HEK293 (cell line): ENCODE data around the gene ESPNL.
A peak's percentile ranks its signal among the peaks of the same experiment; 100 is the strongest.

Source experiments
- CTCF ChIA-PET: fragments of 350-600 bp; formaldehyde crosslinking; extraction: SDS; loops from one replicate; lab custom pipeline; 2021; ENCODE audit warnings: antibody characterized with exemption; lab: Yijun Ruan, JAX
- POLR2A ChIA-PET: fragments of 300-600 bp; formaldehyde crosslinking; extraction: SDS; loops from one replicate; lab custom pipeline; 2020; ENCODE audit warnings: antibody characterized with exemption, inconsistent platforms; lab: Yijun Ruan, JAX
- H3K27ac ChIP-seq: fragments of 200-500 bp; sonication (Bioruptor generic); 2 replicates; pipeline ENCODE4 v1.5.1; 2014; ENCODE audit warnings: low read depth, low read length, control low read depth, inconsistent platforms; ENCODE audit errors: extremely low read depth
- H3K36me3 ChIP-seq, 2 experiments: fragments of 200-500 bp in 1 of 2; sonication (Bioruptor generic) in 1 of 2; 1 replicate in 1 of 2; 2 replicates in 1 of 2; pipeline ENCODE4 v1.5.1; 2014 to 2017; ENCODE audit warnings: inconsistent platforms in 2 of 2, low read length in 2 of 2; ENCODE audit not compliant: control insufficient read depth in 2 of 2, insufficient read depth in 1 of 2
- H3K4me1 ChIP-seq: fragments of 200-500 bp; sonication (Bioruptor generic); 2 replicates; pipeline ENCODE4 v1.5.1; 2014; ENCODE audit warnings: mild to moderate bottlenecking, low read length, inconsistent platforms; ENCODE audit not compliant: control insufficient read depth, insufficient read depth
- H3K4me3 ChIP-seq: 2 replicates; pipeline ENCODE4 v1.5.1; 2011; ENCODE audit warnings: low read depth, mild to moderate bottlenecking, control low read depth, low read length, moderate library complexity
- H3K9me3 ChIP-seq: fragments of 200-500 bp; sonication (Bioruptor generic); 2 replicates; pipeline ENCODE4 v1.5.1; 2014; ENCODE audit warnings: low read depth, low read length, inconsistent platforms; ENCODE audit not compliant: control insufficient read depth, insufficient read depth
- GLI4 ChIP-seq: fragments of 450-650 bp; formaldehyde crosslinking; IDR thresholded peaks from 2 replicates; pipeline ENCODE4 v1.5.1; 2016; ENCODE audit warnings: missing biosample characterization, missing genetic modification characterization
- HIC1 ChIP-seq: fragments of 450-650 bp; formaldehyde crosslinking; IDR thresholded peaks from 2 replicates; pipeline ENCODE4 v1.5.1; 2016; ENCODE audit warnings: missing biosample characterization, missing genetic modification characterization
- KLF16 ChIP-seq: fragments of 450-650 bp; formaldehyde crosslinking; IDR thresholded peaks from 2 replicates; pipeline ENCODE4 v1.5.1; 2017; ENCODE audit warnings: missing biosample characterization, missing genetic modification characterization
- KLF9 ChIP-seq: fragments of 450-650 bp; formaldehyde crosslinking; IDR thresholded peaks from 2 replicates; pipeline ENCODE4 v1.5.1; 2016; ENCODE audit warnings: missing biosample characterization, missing genetic modification characterization, low read depth
- MYNN ChIP-seq: fragments of 450-650 bp; formaldehyde crosslinking; IDR thresholded peaks from 2 replicates; pipeline ENCODE4 v1.5.1; 2016; ENCODE audit warnings: missing biosample characterization, missing genetic modification characterization, borderline replicate concordance
- PATZ1 ChIP-seq: fragments of 450-650 bp; formaldehyde crosslinking; IDR thresholded peaks from 2 replicates; pipeline ENCODE4 v1.5.1; 2016; ENCODE audit warnings: missing biosample characterization, missing genetic modification characterization
- ZBTB17 ChIP-seq: fragments of 450-650 bp; formaldehyde crosslinking; IDR thresholded peaks from 2 replicates; pipeline ENCODE4 v1.5.1; 2016; ENCODE audit warnings: missing biosample characterization, missing genetic modification characterization
- ZBTB44 ChIP-seq: fragments of 450-650 bp; IDR thresholded peaks from 2 replicates; pipeline ENCODE4 v1.5.1; 2018; ENCODE audit warnings: missing biosample characterization, mild to moderate bottlenecking, missing genetic modification characterization
- ZBTB6 ChIP-seq: fragments of 450-650 bp; formaldehyde crosslinking; IDR thresholded peaks from 2 replicates; pipeline ENCODE4 v1.5.1; 2017; ENCODE audit warnings: missing biosample characterization, missing genetic modification characterization
- ZEB2 ChIP-seq: fragments of 450-650 bp; formaldehyde crosslinking; IDR thresholded peaks from 2 replicates; pipeline ENCODE4 v1.5.1; 2016; ENCODE audit warnings: missing biosample characterization, missing genetic modification characterization
- ZNF2 ChIP-seq: fragments of 450-650 bp; formaldehyde crosslinking; IDR thresholded peaks from 2 replicates; pipeline ENCODE4 v1.5.1; 2016; ENCODE audit warnings: missing biosample characterization, missing genetic modification characterization
- ZNF518A ChIP-seq: fragments of 450-650 bp; formaldehyde crosslinking; conservative IDR thresholded peaks from 2 replicates; pipeline ENCODE4 v1.5.1; 2016; ENCODE audit warnings: low read depth, missing biosample characterization, missing genetic modification characterization
- ZNF544 ChIP-seq: fragments of 450-650 bp; formaldehyde crosslinking; IDR thresholded peaks from 2 replicates; pipeline ENCODE4 v1.5.0; 2017; ENCODE audit warnings: missing biosample characterization, missing genetic modification characterization
- ZNF580 ChIP-seq: fragments of 450-650 bp; formaldehyde crosslinking; IDR thresholded peaks from 2 replicates; pipeline ENCODE4 v1.5.1; 2016; ENCODE audit warnings: missing biosample characterization, missing genetic modification characterization
- ZNF600 ChIP-seq: fragments of 450-650 bp; formaldehyde crosslinking; IDR thresholded peaks from 2 replicates; pipeline ENCODE4 v1.5.1; 2016; ENCODE audit warnings: missing biosample characterization, missing genetic modification characterization
- ZNF768 ChIP-seq: fragments of 450-650 bp; formaldehyde crosslinking; IDR thresholded peaks from 2 replicates; pipeline ENCODE4 v1.5.1; 2018; ENCODE audit warnings: missing biosample characterization, mild to moderate bottlenecking, missing genetic modification characterization
- ZNF830 ChIP-seq: fragments of 450-650 bp; IDR thresholded peaks from 2 replicates; pipeline ENCODE4 v1.5.0; 2018; ENCODE audit warnings: missing biosample characterization, missing genetic modification characterization, low read depth, mild to moderate bottlenecking, moderate library complexity
- ZSCAN30 ChIP-seq: fragments of 450-650 bp; IDR thresholded peaks from 2 replicates; pipeline ENCODE4 v1.5.1; 2018; ENCODE audit warnings: missing biosample characterization, mild to moderate bottlenecking, missing genetic modification characterization, moderate library complexity
- ZSCAN5A ChIP-seq: fragments of 450-650 bp; formaldehyde crosslinking; IDR thresholded peaks from 2 replicates; pipeline ENCODE4 v1.5.1; 2016; ENCODE audit warnings: missing biosample characterization, missing genetic modification characterization

Gene ESPNL

GRCh38 chr2:238169048-238169707 lies 69.0 kb downstream of the ESPNL start (continued):
- TF ChIP-seq ZSCAN5A (tag by site-specific recombination) (no peak), MYNN (tag by site-specific recombination) (no peak), ZNF830 (no peak), HIC1 (no peak), GLI4 (tag by site-specific recombination) (no peak), ZNF768 (tag by site-specific recombination) (no peak)
- TF ChIP-seq, all 188 proteins: peak for 33

GRCh38 chr2:238169708-238170251 lies 69.6 kb downstream of the ESPNL start:
- H3K9me3 ChIP-seq, result no peaks in the 10 kb centered on the region
- H3K4me1 ChIP-seq, result 0 out of 2 replicates have a peak, but pooled peaks cover 8% of the 10 kb centered on the region
- H3K36me3 ChIP-seq, result peaks cover 3 to 89% of the 10 kb centered on the region in 2 experiments; a peak in 2 of 3 replicates
- H3K4me3 ChIP-seq, result no peak overlapping the region
- CTCF ChIA-PET, result interaction anchor here (1.3 kb wide), 1 partner anchor 10 kb away, joined by 3 read pairs; no protein-coding TSS in a partner anchor
- peak overlapping the region; percentile 72 for H3K27ac ChIP-seq
- POLR2A ChIA-PET, result interaction anchor here (0.6 to 1.0 kb wide), 2 partner anchors 21 to 34 kb away, joined by 5 to 15 read pairs; partner anchors contain the start of gene ILKAP
- TF ChIP-seq ZNF600 (tag by site-specific recombination) (peak; percentile 89), PATZ1 (tag by site-specific recombination) (peak; percentile 40; the same call in 1 of the 2 replicates), KLF16 (tag by site-specific recombination) (no peak), ZBTB6 (tag by site-specific recombination) (no peak), KLF9 (tag by site-specific recombination) (no peak), ZNF518A (tag by site-specific recombination) (0 out of 2 replicates have a peak, but pooled peaks have one; percentile 3), ZBTB17 (tag by site-specific recombination) (peak; percentile 88), ZNF544 (tag by site-specific recombination) (no peak), ZBTB44 (tag by site-specific recombination) (peak; percentile 12; the same call in 1 of the 2 replicates), ZEB2 (tag by site-specific recombination) (0 out of 2 replicates have a peak, but pooled peaks have one; percentile 42), ZSCAN30 (no peak), ZNF580 (tag by site-specific recombination) (peak; percentile 77; the same call in 1 of the 2 replicates), ZNF2 (tag by site-specific recombination) (no peak)
